K562 (cell line): ENCODE results near the gene DDR2. TPM values are rescaled to one million over a fixed set of nuclear protein-coding genes. Genes with fewer than 3 reads are reported as not detected.
"Not testable (repeated sequence)": the region's sequence is repeated elsewhere in the genome, so short reads cannot be mapped to it uniquely, and the experiment has no call there.

Experiments used
- ATAC-seq: fragments of 200-7000 bp; cut with Tn5 transposase; 3 replicates; pipeline ENCODE4 v1.9.1; 2020; ENCODE audit warnings: moderate library complexity
- BruUV-seq: library from RNA; stranded (reverse); fragments of 400-500 nt; replicated peaks from 2 replicates; lab custom pipeline; 2021; lab: Mats Ljungman, UMichigan
- CTCF ChIA-PET: fragments of 300-600 bp; formaldehyde crosslinking; extraction: SDS; loops from one replicate; lab custom pipeline; 2021; ENCODE audit warnings: low intra/inter-chr PET ratio; lab: Yijun Ruan, JAX
- POLR2A ChIA-PET: fragments of 300-600, 350-650 bp; sonication (Branson Sonifier 250); formaldehyde crosslinking; extraction: SDS; loops from one replicate; lab custom pipeline; 2021; ENCODE audit warnings: antibody characterized with exemption, inconsistent platforms; lab: Yijun Ruan, JAX
- DNase-seq, 4 experiments: peaks; one replicate each; pipeline versions ENCODE4 v3.0.0 to v3.0.0-alpha.2; 2011 to 2018; ENCODE audit warnings: low spot score in 3 of 4, mixed read lengths in 3 of 4; ENCODE audit errors: extremely low read depth in 1 of 4
- FAIRE-seq: peaks from 2 replicates; lab custom pipeline; 2011; peaks lifted over from hg19 to GRCh38; lab: Jason Lieb, UNC
- H2AFZ ChIP-seq: 2 replicates; pipeline ENCODE4 v1.6.0; 2011; ENCODE audit warnings: low read depth, low read length, control low read depth, inconsistent platforms
- H3K27ac ChIP-seq: fragments of 200-600 bp; 3 replicates; pipeline ENCODE4 v1.8.0; 2011; ENCODE audit warnings: low read depth, mild to moderate bottlenecking, control low read depth, inconsistent platforms, low read length, moderate library complexity, mixed read lengths; ENCODE audit errors: extremely low read depth
- H3K27me3 ChIP-seq, 2 experiments: fragments of 300-600 bp in 1 of 2; 2 replicates in 1 of 2; 3 replicates in 1 of 2; pipeline versions ENCODE4 v1.6.0 to v1.8.0; 2011; ENCODE audit warnings: inconsistent platforms in 2 of 2, low read length in 2 of 2, mild to moderate bottlenecking in 1 of 2, mixed read lengths in 1 of 2, moderate library complexity in 1 of 2; ENCODE audit not compliant: control insufficient read depth in 2 of 2, insufficient read depth in 2 of 2
- H3K36me3 ChIP-seq: fragments of 300-600 bp; 3 replicates; pipeline ENCODE4 v1.8.0; 2011; ENCODE audit warnings: mild to moderate bottlenecking, low read length, inconsistent platforms; ENCODE audit not compliant: control insufficient read depth, insufficient read depth
- H3K4me1 ChIP-seq, 2 experiments: fragments of 200-600 bp in 1 of 2; replicated peaks in 1 of 2; 2 replicates in 1 of 2; 3 replicates in 1 of 2; pipeline versions ENCODE4 v1.5.1 to v1.8.0; 2011; ENCODE audit warnings: inconsistent platforms in 2 of 2, low read length in 2 of 2, mild to moderate bottlenecking in 1 of 2, mixed read lengths in 1 of 2, moderate library complexity in 1 of 2; ENCODE audit not compliant: control insufficient read depth in 2 of 2, insufficient read depth in 2 of 2
- H3K4me2 ChIP-seq: 2 replicates; pipeline ENCODE4 v1.6.1; 2011; ENCODE audit warnings: low read length, control low read depth, inconsistent platforms, mixed read lengths; ENCODE audit not compliant: insufficient read depth
- H3K4me3 ChIP-seq: fragments of 200-600 bp; sonication (generic), shearing (Covaris generic); 2 replicates; pipeline ENCODE4 v1.5.1; 2016; ENCODE audit warnings: control low read depth, inconsistent platforms
- H3K79me2 ChIP-seq: fragments of 200-600 bp; 3 replicates; pipeline ENCODE4 v1.8.0; 2011; ENCODE audit warnings: low read length, inconsistent platforms; ENCODE audit not compliant: control insufficient read depth, insufficient read depth
- H3K9ac ChIP-seq, 2 experiments: 2 replicates each; pipeline versions ENCODE4 v1.6.0 to v1.6.1; 2011; ENCODE audit warnings: low read depth in 2 of 2, low read length in 2 of 2, control low read depth in 1 of 2, inconsistent platforms in 1 of 2, mild to moderate bottlenecking in 1 of 2, mixed read lengths in 1 of 2; ENCODE audit not compliant: insufficient read depth in 1 of 2
- H3K9me1 ChIP-seq: one replicate; pipeline ENCODE4 v1.6.0; 2011; ENCODE audit warnings: inconsistent platforms, mild to moderate bottlenecking, low read length, moderate library complexity; ENCODE audit not compliant: control insufficient read depth, insufficient read depth
- H3K9me3 ChIP-seq: replicated peaks from 2 replicates; pipeline ENCODE4 v1.5.1; 2011; ENCODE audit warnings: low read depth, low read length, inconsistent platforms; ENCODE audit not compliant: control insufficient read depth, insufficient read depth
- H4K20me1 ChIP-seq: replicated peaks from 2 replicates; pipeline ENCODE4 v1.6.1; 2011; ENCODE audit warnings: low read length, inconsistent platforms, mixed read lengths; ENCODE audit not compliant: control insufficient read depth, insufficient read depth
- CBFA2T2 ChIP-seq: fragments of 450-650 bp; conservative IDR thresholded peaks from 2 replicates; pipeline ENCODE4 v1.6.1; 2017; ENCODE audit warnings: mild to moderate bottlenecking
- ELF1 ChIP-seq: fragments of 200-800 bp; sonication (Bioruptor generic); IDR thresholded peaks from 2 replicates; pipeline ENCODE4 v1.6.1; 2016; ENCODE audit warnings: missing genetic modification characterization, missing compliant biosample characterization
- ELF2 ChIP-seq: fragments of 250-450 bp; sonication (Bioruptor Pico); IDR thresholded peaks from 2 replicates; pipeline ENCODE4 v1.5.0; 2021; ENCODE audit warnings: mild to moderate bottlenecking
- FOXJ2 ChIP-seq: fragments of 200-800 bp; sonication (Bioruptor generic); IDR thresholded peaks from 2 replicates; pipeline ENCODE4 v1.6.1; 2016; ENCODE audit warnings: missing genetic modification characterization, missing compliant biosample characterization
- KDM1A ChIP-seq, 2 experiments: fragments of 450-650 bp; IDR thresholded peaks; 2 replicates each; pipeline ENCODE4 v1.6.1; 2016; ENCODE audit warnings: mild to moderate bottlenecking in 2 of 2
- L3MBTL2 ChIP-seq: fragments of 450-650 bp; IDR thresholded peaks from 2 replicates; pipeline ENCODE4 v1.6.1; 2016; ENCODE audit warnings: mild to moderate bottlenecking, moderate library complexity
- NR2C2 ChIP-seq, 2 experiments: fragments of 200-800 bp in 1 of 2; sonication (Bioruptor generic) in 1 of 2; sonication (generic) in 1 of 2; formaldehyde crosslinking in 1 of 2; IDR thresholded peaks; 2 replicates each; pipeline versions ENCODE4 v1.6.1 to v1.8.0; 2016 to 2022; ENCODE audit warnings: mild to moderate bottlenecking in 1 of 2, missing compliant biosample characterization in 1 of 2, missing genetic modification characterization in 1 of 2, missing genetic modification reagents in 1 of 2
- PHF21A ChIP-seq: fragments of 450-650 bp; IDR thresholded peaks from 2 replicates; pipeline ENCODE4 v1.6.1; 2017; ENCODE audit warnings: low read depth, borderline replicate concordance
- RAD51 ChIP-seq: fragments of 450-650 bp; IDR thresholded peaks from 2 replicates; pipeline ENCODE4 v1.7.1; 2016; ENCODE audit warnings: low read depth, mild to moderate bottlenecking, borderline replicate concordance
- RCOR1 ChIP-seq, 2 experiments: IDR thresholded peaks; 2 replicates each; pipeline ENCODE4 v1.6.1; 2012; ENCODE audit warnings: low read depth in 2 of 2, low read length in 2 of 2, borderline replicate concordance in 1 of 2, improper control_type of control experiment in 1 of 2
- USF2 ChIP-seq: sonication (generic); formaldehyde crosslinking; IDR thresholded peaks from 2 replicates; pipeline ENCODE4 v1.5.0; 2020; ENCODE audit warnings: missing genetic modification reagents
- ZNF143 ChIP-seq: sonication (generic); formaldehyde crosslinking; IDR thresholded peaks from 2 replicates; pipeline ENCODE4 v1.9.0; 2022; ENCODE audit warnings: mild to moderate bottlenecking, missing genetic modification reagents
- ZNF583 ChIP-seq: fragments of 250-450 bp; sonication (Bioruptor Pico); IDR thresholded peaks from 2 replicates; pipeline ENCODE4 v1.4.0; 2020
- WGBS: fragments of 100-300 bp; shearing (Covaris generic); methylation state at CpG from one replicate; pipeline ENCODE4 v1.1.6; 2016; ENCODE audit warnings: low coverage, mixed read lengths; ENCODE audit not compliant: insufficient coverage; ENCODE audit errors: missing lambda C conversion rate; 5-methylcytosine and 5-hydroxymethylcytosine counted together
- in situ Hi-C: fragments of 300-500 bp; cut with MboI; formaldehyde crosslinking; loops from 4 replicates; pipeline ENCODE4 v1.15.0; 2018; ENCODE audit warnings: inconsistent platforms, mixed read lengths
- intact Hi-C: fragments of 100-400 bp; cut with micrococcal nuclease; formaldehyde crosslinking; loops from 2 replicates; pipeline ENCODE4 v1.14.2; 2022
- polyA plus RNA-seq, 8 experiments: library from polyadenylated mRNA; depleted of rRNA in 4 of 8; stranded (reverse) in 5 of 8; unstranded in 3 of 8; fragments of >200 nt; fragmentation: Nextera tagmentation in 2 of 8; fragmentation: Illumina TruSeq in 1 of 8; extraction: Ambion mirVana in 2 of 8; extraction: Trizol in 1 of 8; gene quantifications; 2 replicates each; pipeline versions ENCODE4 v1.2.1 to v1.2.3, GENCODE V29; 2011 to 2014; ENCODE audit warnings: inconsistent platforms in 1 of 8, missing spikeins in 1 of 8
- total RNA-seq, 7 experiments: library from RNA; depleted of rRNA in 6 of 7; stranded (reverse); fragments of >200 nt in 6 of 7; fragmentation: Illumina TruSeq in 2 of 7; extraction: Trizol in 2 of 7; gene quantifications; 2 replicates each; pipeline versions ENCODE4 v1.2.1 to v1.2.3, GENCODE V29; 2011 to 2021; ENCODE audit warnings: low replicate concordance in 1 of 7
- TF ChIP-seq, protein P1 (sequence below): fragments of 450-650 bp; IDR thresholded peaks from one replicate; pipeline ENCODE4 v1.6.1; 2018; ENCODE audit warnings: mild to moderate bottlenecking, moderate library complexity; ENCODE audit not compliant: partially characterized antibody

The DDR2 gene
- total and polyA plus RNA-seq, 9 of the 15 experiments (the other 6 are each of a cell fraction or from before 2014, with no cell fraction given) = 0.36 to 2.0 (median 1.1) TPM

GRCh38 chr1:162727493-162727892 is 95.2 kb downstream of the DDR2 start:
- in situ Hi-C loops, POLR2A ChIA-PET, H3K4me1 ChIP-seq, H2AFZ ChIP-seq, BruUV-seq, H3K79me2 ChIP-seq, H3K4me3 ChIP-seq, H3K9me3 ChIP-seq, H3K9ac ChIP-seq, H3K27me3 ChIP-seq, H3K27ac ChIP-seq, H3K36me3 ChIP-seq, DNase-seq, H3K9me1 ChIP-seq, ATAC-seq, H4K20me1 ChIP-seq, CTCF ChIA-PET, intact Hi-C loops, H3K4me2 ChIP-seq: not testable (repeated sequence)
- WGBS = no CpG with 5 or more reads among the region's 1 CpG
- peak; percentile 70 for FAIRE-seq

- no peaks in the 10 kb centered on the region; a peak in 1 of 5 replicates for H3K4me1 ChIP-seq
- DNase-seq (no peak), ATAC-seq (no peak), FAIRE-seq (no peak)
- H3K27me3 ChIP-seq = peaks cover 0 to 4% of the 10 kb centered on the region in 2 experiments; a peak in 2 of 5 replicates
- H3K36me3 ChIP-seq = no peaks in the 10 kb centered on the region
- intact Hi-C loops (no loop called here), in situ Hi-C loops (no loop called here)
- H3K9me3 ChIP-seq = no peaks in the 10 kb centered on the region
- BruUV-seq = no TSS peak
- no peaks in the 10 kb centered on the region for H3K9me1 ChIP-seq
- no peaks in the 10 kb centered on the region for H4K20me1 ChIP-seq
- H3K9ac ChIP-seq = no peak overlapping the region
- H3K4me3 ChIP-seq = no peak overlapping the region
- CTCF ChIA-PET = no interaction called here
- H2AFZ ChIP-seq = no peak overlapping the region
- H3K4me2 ChIP-seq = no peak overlapping the region
- H3K27ac ChIP-seq = no peak overlapping the region
- POLR2A ChIA-PET = no interaction called here
- H3K79me2 ChIP-seq = no peaks in the 10 kb centered on the region
- WGBS = 2% methylated on average over 2 of the region's 2 CpGs
- TF ChIP-seq L3MBTL2 (0 out of 2 replicates have a peak, but pooled peaks have one; percentile 17), PHF21A (0 out of 2 replicates have a peak, but pooled peaks have one; percentile 45), USF2 (CRISPR knock-in tag) (peak; percentile 60), RCOR1 (IDR thresholded peaks at IDR 0.05; ENCODE audit: borderline replicate concordance in 1 of 2, low read depth in 2 of 2, low read length in 2 of 2) (0 out of 4 replicates have a peak, but pooled peaks of 1 of the 2 experiments have one; percentile 30), RAD51 (peak; percentile 78), KDM1A (IDR thresholded peaks at IDR 0.05) (0 out of 4 replicates have a peak, but pooled peaks of 1 of the 2 experiments have one; percentile 11), ZNF143 (CRISPR knock-in tag) (no peak), FOXJ2 (tag) (peak; percentile 68; the same call in 1 of the 2 replicates), CBFA2T2 (peak; percentile 20; the same call in 1 of the 2 replicates), ZNF583 (CRISPR knock-in tag) (no peak), ELF1 (tag) (0 out of 2 replicates have a peak, but pooled peaks have one; percentile 24), NR2C2 (CRISPR knock-in tag; IDR thresholded peaks at IDR 0.05) (no peak), NR2C2 (tag; IDR thresholded peaks at IDR 0.05) (peak; percentile 36; the same call in 1 of the 2 replicates), ELF2 (0 out of 2 replicates have a peak, but pooled peaks have one; percentile 21)
- TF ChIP-seq, protein P1, sequence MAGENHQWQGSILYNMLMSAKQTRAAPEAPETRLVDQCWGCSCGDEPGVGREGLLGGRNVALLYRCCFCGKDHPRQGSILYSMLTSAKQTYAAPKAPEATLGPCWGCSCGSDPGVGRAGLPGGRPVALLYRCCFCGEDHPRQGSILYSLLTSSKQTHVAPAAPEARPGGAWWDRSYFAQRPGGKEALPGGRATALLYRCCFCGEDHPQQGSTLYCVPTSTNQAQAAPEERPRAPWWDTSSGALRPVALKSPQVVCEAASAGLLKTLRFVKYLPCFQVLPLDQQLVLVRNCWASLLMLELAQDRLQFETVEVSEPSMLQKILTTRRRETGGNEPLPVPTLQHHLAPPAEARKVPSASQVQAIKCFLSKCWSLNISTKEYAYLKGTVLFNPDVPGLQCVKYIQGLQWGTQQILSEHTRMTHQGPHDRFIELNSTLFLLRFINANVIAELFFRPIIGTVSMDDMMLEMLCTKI = no peak
These were observed 96.3 kb downstream of the DDR2 start for GRCh38 chr1:162728573-162728972.
